Measurements from ENCODE around the gene IKZF3.
"Not testable (repeated sequence)": the region's sequence is repeated elsewhere in the genome, so short reads cannot be mapped to it uniquely, and the experiment has no call there.

Gene IKZF3

DNA sequence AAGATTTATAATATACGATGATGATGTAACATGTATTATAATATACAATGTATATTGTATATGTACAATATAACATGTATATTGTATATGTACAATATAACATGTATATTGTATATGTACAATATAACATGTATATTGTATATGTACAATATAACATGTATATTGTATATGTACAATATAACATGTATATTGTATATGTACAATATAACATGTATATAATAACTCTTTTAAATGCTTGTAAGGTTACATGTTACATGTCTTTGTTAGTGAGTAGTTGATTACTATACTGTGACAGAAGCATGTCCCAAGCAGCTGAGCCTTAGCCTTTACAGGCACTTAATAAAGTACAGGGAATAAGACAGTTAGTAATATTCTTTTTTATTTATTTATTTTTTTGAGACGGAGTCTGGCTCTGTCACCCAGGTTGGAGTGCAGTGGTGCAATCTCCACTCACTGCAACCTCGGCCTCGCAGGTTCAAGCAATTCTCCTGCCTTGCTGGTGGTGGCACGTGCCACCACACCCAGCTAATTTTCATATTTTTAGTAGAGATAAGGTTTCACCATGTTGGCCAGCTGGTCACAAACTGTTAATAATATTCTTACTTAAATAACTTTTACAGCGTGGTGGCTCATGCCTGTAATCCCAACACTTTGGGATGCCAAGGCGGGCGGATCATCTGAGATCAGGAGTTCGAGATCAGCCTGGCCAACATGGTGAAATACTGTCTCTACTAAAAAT is 8.0 kb downstream of the IKZF3 start:
- not testable (repeated sequence) for DNase-seq (ENCODE audit: low read depth)

DNA sequence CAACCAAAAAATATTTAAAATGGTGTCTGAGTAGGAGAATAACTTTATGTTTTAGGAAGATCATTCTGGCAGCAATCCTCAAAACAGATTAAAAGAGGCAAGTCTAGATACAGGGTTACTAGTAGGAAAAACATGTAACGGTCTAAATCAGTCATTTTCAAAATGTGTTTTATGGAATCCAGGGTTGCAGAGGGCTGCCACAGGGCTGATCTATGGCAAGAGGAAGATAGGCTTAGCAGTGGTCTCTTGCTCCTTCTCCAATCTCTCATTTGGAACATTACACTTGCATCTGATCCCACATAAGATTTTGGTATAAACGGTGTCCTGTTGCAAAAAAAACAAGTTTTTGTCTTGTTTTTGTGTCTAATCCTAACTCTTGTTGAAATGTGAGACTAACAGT is 9.2 kb downstream of the IKZF3 start:
- DNase-seq (ENCODE audit: low read depth), result no peak

DNA sequence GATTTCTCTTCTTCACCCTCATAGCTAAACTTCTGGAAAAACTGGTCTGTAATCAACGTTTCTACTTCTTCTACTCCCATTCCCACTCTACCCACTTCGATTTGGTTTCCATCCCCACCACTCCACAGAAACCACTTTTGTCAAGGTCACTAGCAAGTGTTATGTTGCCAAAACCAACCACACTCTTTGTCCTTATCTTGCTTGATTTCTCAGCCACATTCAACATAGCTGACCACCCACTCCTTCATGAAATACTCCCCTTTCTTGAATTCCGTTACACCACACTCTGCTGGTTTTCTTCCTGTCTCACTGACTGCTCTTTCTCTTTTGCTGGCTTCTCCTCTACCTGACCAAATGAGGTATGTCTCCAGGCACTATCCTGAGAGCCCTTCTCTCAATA is 11.9 kb downstream of the IKZF3 start:
- no peak for DNase-seq (ENCODE audit: low read depth)

DNA sequence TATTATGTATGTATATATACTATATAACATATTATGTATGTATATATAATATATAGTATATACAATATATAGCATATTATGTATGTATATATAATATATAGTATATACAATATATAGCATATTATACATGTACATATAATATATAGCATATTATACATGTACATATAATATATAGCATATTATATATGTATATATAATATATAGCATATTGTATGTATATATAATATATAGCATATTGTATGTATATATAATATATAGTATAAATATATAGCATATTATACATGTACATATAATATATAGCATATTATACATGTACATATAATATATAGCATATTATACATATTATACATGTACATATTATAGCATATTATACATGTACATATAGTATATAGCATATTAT is 13.9 kb downstream of the IKZF3 start:
- DNase-seq (ENCODE audit: low read depth), result not testable (repeated sequence)

DNA sequence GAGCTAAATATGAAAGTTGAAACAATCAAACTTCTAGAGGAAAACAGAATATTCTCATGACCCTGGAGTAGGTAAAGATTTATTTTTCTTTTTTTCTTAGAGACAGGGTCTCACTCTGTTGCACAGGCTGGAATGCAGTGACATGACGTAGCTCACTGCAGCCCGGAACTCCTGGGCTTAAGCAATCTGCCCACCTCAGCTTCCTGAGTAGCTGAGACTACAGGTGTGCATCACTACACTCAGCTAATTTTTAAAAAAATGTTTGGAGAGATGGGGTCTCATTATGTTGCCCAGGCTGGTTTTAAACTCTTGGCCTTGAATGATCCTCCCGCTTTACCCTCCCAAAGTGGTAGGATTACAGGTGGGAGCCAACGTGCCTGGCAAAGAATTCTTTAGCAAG is 15.5 kb downstream of the IKZF3 start:
- DNase-seq (ENCODE audit: low read depth), result no peak

DNA sequence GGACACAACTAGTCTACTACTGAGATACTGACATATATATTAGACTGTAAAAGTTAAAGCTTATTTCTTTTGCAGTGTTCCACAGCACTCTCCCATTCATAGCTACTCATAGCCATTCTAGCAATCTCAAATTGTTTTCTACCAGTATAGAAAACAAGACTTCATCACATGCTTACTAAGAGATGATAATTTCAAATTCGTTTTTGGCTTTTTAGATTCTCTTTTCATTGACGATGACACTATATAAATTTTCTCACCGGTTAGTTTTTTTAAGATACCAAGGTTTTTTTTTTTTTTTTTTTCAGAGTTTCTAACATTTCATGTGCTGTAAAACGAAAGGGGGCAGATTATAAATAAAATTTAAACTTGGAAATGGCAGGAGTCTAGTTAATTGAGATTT is 17.9 kb downstream of the IKZF3 start:
- no peak for DNase-seq (ENCODE audit: low read depth)

DNA sequence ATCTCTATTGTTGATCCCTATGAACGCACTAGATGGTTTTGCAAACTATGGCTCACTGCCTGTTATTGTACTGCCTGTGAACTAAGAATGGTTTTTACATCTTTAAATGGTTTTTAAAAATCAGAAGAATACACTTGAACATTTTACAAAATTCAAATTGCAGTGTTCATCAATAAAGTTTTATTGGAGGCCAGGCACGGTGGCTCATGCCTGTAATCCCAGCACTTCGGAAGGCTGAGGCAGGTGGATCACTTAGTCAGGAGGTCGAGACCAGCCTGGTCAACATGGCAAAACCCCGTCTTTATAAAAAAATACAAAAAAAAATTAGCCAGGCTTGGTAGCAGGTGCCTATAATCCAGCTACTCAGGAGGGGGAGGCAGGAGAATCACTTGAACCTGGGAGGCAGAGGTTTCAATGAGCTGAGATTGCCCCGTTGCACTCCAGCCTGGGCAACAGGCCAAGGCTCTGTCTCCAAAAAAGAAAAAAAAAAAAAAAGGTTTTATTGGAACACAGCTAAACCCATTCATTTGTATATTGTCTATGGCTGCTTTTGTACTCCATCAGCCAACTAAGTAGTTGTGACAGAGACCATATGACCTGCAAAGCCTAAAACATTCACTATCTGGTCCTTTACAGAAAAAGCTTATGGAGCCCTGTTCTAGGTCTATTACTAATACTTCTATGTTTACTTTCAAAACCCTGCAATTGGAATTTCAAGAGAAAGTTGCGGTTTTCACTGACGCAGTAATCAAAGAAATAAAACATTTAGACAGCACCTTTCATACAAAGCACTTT is 18.9 kb downstream of the IKZF3 start:
- DNase-seq (ENCODE audit: low read depth), result peak; percentile 36

DNA sequence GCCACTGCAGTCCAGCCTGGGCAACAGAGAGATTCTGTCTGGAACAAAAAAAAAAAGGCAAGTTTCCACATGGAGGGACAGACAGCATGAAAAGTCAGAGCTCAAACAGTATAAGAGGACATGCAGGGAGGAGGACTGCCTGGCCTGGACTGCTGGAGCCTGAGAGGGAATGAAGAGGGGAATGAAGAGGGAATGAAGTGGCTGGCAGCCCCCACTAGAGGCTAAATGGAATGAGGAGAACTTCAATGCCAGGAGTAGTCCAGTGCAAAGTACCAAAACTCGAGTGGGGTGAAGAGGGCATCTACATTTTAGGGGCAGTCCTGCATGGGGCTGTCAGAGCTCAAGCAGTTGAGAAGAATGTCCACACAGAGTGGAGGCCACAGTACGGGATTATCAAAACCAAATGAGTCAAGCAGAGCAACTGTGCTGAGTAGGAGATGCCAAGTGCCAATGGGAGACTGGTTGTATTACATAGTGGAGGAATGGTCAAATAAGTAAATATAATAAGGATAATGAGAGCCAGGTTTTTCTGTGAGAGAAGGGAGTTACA is 22.9 kb downstream of the IKZF3 start:
- no peak for DNase-seq (ENCODE audit: low read depth)

DNA sequence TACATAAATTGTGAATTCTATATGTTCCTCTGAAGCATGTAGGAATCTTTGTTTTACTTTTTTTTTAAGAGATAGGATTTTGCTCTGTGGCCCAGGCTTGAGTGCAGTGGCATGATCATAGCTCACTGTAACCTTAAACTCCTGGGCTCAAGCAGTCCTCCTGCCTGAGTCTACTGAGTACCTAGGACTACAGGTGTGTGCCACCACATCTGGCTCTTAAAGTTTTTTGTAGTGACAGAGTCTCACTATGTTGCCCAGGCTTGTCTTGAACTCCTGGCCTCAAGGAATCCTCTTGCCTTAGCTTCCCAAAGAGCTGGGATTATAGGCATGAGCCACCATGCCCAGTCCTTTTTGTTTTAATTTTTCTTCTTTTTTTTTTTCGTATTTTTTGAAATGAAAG is 25.3 kb downstream of the IKZF3 start:
- DNase-seq (ENCODE audit: low read depth), result no peak

DNA sequence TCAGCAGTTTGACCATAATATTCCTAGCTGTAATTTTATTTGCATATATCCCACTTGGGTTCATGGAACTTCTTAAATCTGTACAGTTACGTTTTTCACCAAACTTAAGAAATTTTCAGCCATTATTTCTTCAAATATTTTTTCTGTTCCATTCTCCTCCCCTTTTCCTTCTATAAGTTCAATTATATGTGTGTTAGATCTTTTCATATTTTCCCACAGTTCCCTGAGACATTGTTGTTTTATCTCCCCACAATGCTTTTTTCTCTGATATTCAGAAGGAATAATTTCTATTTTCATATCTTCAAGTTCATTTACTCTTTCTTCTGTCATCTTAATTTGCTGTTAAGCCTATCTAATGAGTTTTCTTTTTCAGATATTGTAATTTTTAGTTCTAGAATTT is 26.1 kb downstream of the IKZF3 start:
- no peak for DNase-seq (ENCODE audit: low read depth)

DNA sequence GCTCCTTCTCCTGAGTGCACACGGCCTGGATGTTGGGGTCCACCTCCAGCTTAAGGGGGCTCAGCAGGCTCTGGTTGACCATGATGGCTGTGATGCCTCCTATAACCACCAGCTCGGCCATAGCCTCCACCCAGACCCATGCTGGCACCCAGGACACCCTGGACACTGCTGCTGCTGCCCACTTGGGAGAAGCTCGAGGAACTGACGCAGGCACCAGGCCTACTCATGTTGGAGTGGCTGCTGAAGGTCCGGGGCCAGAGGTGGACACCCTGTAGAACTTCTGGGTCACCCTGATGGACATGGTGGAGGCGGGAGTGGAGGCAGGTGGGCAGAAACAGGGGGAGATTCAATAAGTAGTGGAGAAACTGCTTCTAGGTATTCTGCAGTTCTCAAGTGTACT is 28.0 kb downstream of the IKZF3 start:
- no peak for DNase-seq (ENCODE audit: low read depth)

DNA sequence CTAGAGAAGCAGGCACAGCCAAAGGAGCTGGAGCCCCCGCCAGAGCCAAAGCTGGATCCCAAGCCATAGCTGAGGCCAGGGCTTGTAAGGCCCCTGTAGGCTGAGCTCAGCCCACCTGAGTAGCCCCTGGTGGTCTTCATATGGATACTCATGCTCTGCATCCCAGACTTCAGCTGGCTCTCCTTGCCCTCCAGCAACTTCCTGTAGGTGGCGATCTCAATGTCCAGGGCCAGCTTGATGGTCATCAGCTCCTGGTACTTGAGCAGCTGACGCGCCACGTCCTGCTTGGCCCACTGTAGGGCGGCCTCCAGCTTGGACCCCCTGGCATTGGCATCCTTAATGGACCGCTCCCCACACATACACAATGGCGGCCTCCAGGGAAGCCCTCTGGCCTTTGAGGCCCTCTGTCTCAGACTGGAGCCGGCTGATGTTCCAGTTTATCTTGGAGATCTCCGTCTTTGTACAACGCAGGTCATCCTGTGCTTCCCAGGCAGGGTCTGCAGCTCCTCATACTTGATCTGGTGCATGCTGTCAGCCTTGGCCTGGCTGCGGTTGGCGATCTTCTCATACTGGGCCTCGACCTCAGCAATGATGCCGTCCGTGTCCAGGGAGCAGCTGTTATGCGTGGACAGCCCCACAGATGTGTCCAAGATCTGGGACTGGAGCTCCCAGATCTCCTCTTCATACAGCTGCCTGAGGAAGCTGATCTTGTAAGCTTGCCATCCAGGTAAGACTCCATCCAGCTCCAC is 28.9 kb downstream of the IKZF3 start:
- no peak for DNase-seq (ENCODE audit: low read depth)

DNA sequence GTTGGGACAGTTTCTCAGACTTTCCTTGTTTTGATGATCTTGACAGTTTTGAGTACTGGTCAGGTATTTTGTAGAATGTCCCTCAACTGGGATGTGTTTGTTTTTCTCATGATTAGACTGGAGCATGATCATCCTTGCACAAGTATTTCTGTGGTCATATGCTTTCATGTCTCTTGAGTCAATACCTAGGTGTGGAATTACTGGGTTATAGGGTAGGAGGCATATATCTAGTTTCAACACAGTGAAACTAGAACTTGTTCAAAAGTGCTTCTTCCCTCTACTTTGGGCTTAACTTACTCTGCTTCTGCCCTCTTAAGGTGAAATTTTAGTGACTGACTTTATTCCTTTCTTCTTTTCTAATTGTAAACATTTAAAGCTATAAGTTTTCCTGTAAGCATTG is 30.1 kb downstream of the IKZF3 start:
- no peak for DNase-seq (ENCODE audit: low read depth)

DNA sequence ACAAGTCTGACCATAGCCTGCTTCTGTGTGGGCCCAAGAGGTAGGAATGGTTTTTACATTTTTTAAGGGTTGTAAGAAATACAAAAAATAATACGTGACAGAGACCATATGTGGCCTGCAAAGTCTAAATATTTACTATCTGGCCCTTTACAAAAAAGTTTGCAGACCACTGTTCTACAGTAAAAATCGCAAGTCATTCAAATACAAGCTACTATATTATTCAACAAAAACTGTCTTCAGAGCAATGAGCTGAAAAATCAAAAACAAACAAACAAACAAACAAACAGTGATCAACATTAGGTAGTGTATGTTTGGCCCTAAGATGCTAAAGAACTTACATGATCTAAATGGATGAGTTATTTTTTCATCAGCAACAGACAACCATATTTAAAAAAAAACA is 32.5 kb downstream of the IKZF3 start:
- no peak for DNase-seq (ENCODE audit: low read depth)

DNA sequence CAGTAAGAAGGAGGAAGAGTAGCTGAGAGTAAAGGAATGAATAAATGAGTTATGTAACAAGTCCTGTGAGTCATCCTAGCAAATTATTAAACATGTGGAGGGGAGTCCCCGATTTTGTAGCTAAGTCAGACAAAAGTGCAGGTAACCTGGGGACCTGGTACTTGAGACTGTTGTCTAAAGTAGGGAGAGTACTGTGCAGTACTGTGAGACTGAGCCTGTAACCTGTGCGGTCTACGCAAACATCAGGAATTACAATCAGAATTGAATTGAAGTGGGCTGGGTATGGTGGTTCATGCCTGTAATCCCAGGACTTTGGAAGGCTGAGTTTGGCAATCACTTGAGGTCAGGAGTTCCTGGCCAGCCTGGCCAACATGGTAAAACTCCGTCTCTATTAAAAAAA is 35.7 kb downstream of the IKZF3 start:
- DNase-seq (ENCODE audit: low read depth), result no peak

DNA sequence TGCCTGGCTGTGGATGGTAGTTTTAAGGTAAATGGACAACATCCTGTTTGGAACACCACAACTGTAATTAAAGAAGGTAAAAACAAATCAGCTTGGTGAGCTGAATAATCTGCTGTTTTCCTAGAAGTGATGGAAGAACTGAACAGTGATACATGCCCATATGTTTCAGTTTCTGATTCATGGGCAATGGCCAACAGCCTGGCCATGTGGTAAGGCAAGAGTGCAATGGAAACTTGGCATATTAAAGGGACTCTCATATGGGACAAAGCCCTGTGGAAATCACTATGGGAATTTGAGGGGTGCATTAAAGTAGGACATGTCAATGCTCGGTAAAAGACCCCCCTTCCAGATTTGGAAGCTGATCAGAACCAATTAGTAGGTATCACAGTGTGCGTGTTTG is 37.8 kb downstream of the IKZF3 start:
- DNase-seq (ENCODE audit: low read depth), result no peak

DNA sequence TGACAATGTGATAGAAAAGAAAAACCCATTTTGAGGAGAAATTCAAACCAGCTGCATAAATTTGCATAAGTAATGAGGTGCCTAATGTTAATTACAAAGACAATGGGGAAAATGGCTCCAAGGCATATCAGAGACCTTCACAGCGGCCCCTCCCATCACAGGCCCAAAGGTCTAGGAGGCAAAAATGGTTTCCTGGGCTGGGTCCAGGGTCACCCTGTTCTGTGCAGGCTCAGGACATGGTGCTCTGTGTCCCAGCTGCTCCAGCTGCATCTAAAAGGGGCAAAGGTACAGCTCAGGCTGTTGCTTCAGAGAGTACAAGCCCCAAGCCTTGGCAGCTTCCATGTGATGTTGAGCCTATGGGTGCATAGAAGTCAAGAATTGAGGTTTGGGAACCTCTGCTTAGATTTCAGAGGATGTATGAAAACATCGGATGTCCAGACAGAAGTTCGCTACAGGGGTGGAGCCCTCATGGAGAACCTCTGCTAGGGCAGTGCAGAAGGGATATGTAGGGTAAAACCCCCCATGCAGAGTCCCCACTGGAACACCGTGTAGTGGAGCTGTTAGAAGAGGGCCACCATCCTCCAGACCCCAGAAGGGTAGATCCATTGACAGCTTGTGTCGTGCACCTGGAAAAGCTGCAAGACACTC is 40.6 kb downstream of the IKZF3 start:
- DNase-seq (ENCODE audit: low read depth), result peak; percentile 6

DNA sequence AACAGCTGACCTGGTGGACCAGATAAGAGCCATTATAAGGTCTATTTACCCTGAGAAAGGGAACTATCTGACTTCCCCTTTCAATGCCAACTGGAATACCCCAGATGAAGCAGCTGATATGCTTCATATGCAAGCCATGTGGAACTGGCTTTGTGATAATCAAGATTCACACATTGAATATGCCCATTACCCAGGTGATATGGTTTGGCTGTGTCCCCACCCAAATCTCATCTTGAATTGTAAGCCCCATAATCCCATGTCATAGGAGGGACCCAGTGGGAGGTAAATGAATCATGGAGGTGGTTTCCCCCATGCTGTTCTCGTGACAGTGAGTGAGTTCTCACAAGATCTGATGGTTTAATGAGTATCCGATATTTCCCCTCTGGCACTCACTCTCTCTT is 42.1 kb downstream of the IKZF3 start:
- DNase-seq (ENCODE audit: low read depth), result no peak

DNA sequence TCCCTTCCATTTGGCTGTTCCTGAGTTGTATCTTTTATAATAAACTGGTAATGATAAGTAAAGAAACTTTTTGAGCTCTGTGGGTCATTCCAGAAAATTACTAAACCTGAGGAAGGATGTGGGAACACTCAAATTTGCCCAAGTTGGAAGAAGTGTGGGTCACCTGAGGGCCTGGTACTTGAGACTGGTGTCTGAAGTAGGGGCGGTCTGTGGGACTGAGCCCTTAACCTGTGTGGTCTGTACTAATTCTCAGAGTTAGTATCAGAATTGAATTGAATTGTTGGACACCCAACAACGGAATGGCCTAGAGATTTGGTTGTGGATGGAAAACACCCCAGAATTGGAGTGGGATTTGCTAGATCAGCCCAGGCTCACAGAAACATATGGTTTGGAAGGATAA is 43.1 kb downstream of the IKZF3 start:
- DNase-seq (ENCODE audit: low read depth), result no peak

DNA sequence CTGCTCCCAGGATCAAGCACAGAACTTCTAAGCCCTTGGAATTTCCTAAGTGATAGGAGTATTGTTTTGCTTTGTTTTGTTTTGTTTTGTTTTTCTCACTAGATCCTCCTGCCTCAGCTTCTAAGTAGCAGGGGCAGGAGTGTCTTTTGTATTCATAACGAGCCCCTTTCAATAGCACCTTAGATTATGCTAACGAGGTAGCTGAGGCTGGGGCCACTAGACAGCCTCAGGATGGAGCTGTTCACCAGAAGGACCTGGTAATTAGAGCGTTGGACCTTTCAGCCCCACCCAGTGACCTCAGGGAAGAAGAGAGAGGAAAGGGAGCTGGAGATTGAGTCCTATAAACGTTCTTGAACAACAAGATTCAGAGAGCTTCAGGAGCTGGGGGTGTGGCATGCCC is 43.6 kb downstream of the IKZF3 start:
- DNase-seq (ENCODE audit: low read depth), result peak; percentile 3

DNA sequence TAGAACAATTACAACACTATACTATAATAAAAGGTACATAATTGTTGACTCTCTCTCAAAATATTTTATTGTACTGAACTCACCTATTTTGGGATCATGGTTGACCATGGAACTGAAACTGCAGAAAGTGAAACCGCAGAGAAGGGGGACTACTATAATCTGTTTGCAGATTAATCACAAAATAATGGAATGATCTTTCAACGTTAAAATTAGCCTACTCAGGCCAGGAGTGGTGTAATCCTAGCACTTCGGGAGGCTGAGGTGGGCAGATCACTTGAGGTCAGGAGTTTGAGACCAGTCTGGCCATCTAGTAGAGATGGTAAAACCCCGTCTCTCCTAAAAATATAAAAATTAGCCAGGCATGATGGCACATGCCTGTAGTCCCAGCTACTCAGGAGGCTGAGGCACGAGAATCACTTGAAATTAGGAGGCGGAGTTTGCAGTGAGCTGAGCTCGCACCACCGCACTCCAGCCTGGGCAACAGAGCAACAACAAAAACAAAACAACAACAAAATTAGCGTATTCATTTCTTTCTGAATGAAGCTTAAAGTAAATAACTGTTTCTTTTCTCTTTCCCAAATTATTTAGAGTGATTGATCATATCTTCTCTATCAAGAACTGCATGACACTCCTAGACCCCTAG is 45.6 kb downstream of the IKZF3 start:
- DNase-seq (ENCODE audit: low read depth), result no peak

DNA sequence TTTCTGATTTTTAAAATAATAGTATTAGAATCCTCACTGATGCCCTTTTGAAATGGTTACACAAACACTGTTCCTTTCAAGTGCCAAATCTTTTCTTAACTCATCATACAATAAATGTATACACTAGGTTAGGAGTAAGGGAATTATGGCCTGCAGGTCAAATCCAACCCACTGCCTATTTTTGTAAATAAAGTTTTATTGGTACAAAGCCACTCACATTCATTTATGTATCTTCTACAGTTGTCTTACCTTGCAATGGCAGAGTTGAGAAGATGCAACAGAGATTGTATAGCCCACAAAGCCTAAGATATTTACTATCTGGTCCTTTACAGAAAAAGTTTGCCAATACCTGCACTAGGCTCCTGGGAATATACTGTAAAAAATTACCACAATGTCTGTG is 47.8 kb downstream of the IKZF3 start:
- DNase-seq (ENCODE audit: low read depth), result no peak
